ENCODE data around the gene ACD.

ACD gene

DNA sequence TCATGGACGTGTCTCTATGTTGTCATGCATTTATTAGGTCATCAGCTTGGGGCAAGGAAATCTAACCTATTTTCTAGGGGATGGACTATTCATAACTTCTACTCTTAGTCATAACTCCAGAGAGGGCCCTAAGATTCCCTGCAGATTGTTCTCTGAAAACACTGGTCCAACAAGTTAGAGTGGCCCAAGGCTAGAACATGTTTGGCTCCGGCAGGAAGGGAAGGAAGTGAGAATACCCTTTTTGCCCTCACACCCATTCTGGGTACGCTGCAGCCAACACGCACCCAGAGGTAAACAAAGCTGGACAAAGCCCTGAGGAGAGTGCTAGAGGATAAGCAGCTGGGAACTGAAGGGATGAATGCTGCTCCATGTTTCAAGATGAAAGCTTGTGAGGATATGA lies 16.5 kb upstream of the ACD start (continued):
- TF ChIP-seq, protein P1, sequence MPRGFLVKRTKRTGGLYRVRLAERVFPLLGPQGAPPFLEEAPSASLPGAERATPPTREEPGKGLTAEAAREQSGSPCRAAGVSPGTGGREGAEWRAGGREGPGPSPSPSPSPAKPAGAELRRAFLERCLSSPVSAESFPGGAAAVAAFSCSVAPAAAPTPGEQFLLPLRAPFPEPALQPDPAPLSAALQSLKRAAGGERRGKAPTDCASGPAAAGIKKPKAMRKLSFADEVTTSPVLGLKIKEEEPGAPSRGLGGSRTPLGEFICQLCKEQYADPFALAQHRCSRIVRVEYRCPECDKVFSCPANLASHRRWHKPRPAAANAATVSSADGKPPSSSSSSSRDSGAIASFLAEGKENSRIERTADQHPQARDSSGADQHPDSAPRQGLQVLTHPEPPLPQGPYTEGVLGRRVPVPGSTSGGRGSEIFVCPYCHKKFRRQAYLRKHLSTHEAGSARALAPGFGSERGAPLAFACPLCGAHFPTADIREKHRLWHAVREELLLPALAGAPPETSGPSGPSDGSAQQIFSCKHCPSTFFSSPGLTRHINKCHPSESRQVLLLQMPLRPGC (tag by site-specific recombination; IDR thresholded peaks at IDR 0.05), result no peak
- TF ChIP-seq, protein P2, sequence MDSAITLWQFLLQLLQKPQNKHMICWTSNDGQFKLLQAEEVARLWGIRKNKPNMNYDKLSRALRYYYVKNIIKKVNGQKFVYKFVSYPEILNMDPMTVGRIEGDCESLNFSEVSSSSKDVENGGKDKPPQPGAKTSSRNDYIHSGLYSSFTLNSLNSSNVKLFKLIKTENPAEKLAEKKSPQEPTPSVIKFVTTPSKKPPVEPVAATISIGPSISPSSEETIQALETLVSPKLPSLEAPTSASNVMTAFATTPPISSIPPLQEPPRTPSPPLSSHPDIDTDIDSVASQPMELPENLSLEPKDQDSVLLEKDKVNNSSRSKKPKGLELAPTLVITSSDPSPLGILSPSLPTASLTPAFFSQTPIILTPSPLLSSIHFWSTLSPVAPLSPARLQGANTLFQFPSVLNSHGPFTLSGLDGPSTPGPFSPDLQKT (IDR thresholded peaks at IDR 0.05; ENCODE audit: borderline replicate concordance, low read depth, low read length), result no peak
- TF ChIP-seq HOXA7 (CRISPR knock-in tag; IDR thresholded peaks at IDR 0.05; ENCODE audit: borderline replicate concordance), result no peak

- 0 out of 2 replicates have a peak, but pooled peaks cover 3% of the 10 kb centered on the region for H3K4me1 ChIP-seq (ENCODE audit: control insufficient read depth, insufficient read depth, low read length)
- CTCF ChIA-PET, result no interaction called here
- no peak overlapping the region for H3K27ac ChIP-seq (ENCODE audit: extremely low read depth, low read depth, low read length)
- H3K4me3 ChIP-seq (ENCODE audit: low read depth, low read length), result no peak overlapping the region
- no peaks in the 10 kb centered on the region for H3K9me3 ChIP-seq (ENCODE audit: control insufficient read depth, insufficient read depth, low read depth, low read length)
- POLR2A ChIA-PET, result no interaction called here
- TF ChIP-seq ZNF626 (tag by site-specific recombination; IDR thresholded peaks at IDR 0.05) (no peak), ZNF121 (tag by site-specific recombination; IDR thresholded peaks at IDR 0.05) (peak; percentile 90), ZNF658 (tag by site-specific recombination; IDR thresholded peaks at IDR 0.05) (no peak), ZNF521 (tag by site-specific recombination; IDR thresholded peaks at IDR 0.05) (no peak), ZNF302 (tag by site-specific recombination; IDR thresholded peaks at IDR 0.05; ENCODE audit: low read depth) (no peak)
- TF ChIP-seq, protein P3, sequence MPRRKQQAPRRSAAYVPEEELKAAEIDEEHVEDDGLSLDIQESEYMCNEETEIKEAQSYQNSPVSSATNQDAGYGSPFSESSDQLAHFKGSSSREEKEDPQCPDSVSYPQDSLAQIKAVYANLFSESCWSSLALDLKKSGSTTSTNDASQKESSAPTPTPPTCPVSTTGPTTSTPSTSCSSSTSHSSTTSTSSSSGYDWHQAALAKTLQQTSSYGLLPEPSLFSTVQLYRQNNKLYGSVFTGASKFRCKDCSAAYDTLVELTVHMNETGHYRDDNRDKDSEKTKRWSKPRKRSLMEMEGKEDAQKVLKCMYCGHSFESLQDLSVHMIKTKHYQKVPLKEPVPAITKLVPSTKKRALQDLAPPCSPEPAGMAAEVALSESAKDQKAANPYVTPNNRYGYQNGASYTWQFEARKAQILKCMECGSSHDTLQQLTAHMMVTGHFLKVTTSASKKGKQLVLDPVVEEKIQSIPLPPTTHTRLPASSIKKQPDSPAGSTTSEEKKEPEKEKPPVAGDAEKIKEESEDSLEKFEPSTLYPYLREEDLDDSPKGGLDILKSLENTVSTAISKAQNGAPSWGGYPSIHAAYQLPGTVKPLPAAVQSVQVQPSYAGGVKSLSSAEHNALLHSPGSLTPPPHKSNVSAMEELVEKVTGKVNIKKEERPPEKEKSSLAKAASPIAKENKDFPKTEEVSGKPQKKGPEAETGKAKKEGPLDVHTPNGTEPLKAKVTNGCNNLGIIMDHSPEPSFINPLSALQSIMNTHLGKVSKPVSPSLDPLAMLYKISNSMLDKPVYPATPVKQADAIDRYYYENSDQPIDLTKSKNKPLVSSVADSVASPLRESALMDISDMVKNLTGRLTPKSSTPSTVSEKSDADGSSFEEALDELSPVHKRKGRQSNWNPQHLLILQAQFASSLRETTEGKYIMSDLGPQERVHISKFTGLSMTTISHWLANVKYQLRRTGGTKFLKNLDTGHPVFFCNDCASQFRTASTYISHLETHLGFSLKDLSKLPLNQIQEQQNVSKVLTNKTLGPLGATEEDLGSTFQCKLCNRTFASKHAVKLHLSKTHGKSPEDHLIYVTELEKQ (tag by site-specific recombination; IDR thresholded peaks at IDR 0.05; ENCODE audit: borderline replicate concordance), result no peak
- peaks cover 0 to 20% of the 10 kb centered on the region in 2 experiments; a peak in 1 of 3 replicates for H3K36me3 ChIP-seq (ENCODE audit: control insufficient read depth in 2 of 2, insufficient read depth in 1 of 2, low read length in 2 of 2)
These were observed 15.9 kb upstream of the ACD start for GRCh38 chr16:67675999-67676398.

- Histone ChIP-seq H3K4me3 (ENCODE audit: low read depth, low read length) (no peak overlapping the region), H3K36me3 (ENCODE audit: control insufficient read depth in 2 of 2, insufficient read depth in 1 of 2, low read length in 2 of 2) (peaks cover 0 to 20% of the 10 kb centered on the region in 2 experiments; a peak in 1 of 3 replicates), H3K27ac (ENCODE audit: extremely low read depth, low read depth, low read length) (no peak overlapping the region), H3K9me3 (ENCODE audit: control insufficient read depth, insufficient read depth, low read depth, low read length) (no peaks in the 10 kb centered on the region), H3K4me1 (ENCODE audit: control insufficient read depth, insufficient read depth, low read length) (0 out of 2 replicates have a peak, but pooled peaks cover 3% of the 10 kb centered on the region)
- ChIA-PET POLR2A (no interaction called here), CTCF (no interaction called here)
- TF ChIP-seq ZNF48 (tag by site-specific recombination; IDR thresholded peaks at IDR 0.05) (no peak), ZNF837 (tag by site-specific recombination; IDR thresholded peaks at IDR 0.05) (no peak), SCRT1 (tag by site-specific recombination; IDR thresholded peaks at IDR 0.05; ENCODE audit: borderline replicate concordance) (no peak), ZNF302 (tag by site-specific recombination; IDR thresholded peaks at IDR 0.05; ENCODE audit: low read depth) (no peak), ZNF677 (tag by site-specific recombination; IDR thresholded peaks at IDR 0.05) (no peak), ZNF311 (tag by site-specific recombination; IDR thresholded peaks at IDR 0.05; ENCODE audit: borderline replicate concordance) (no peak), ZNF169 (tag by site-specific recombination; IDR thresholded peaks at IDR 0.05) (no peak), GLIS2 (tag by site-specific recombination; IDR thresholded peaks at IDR 0.05) (no peak), KLF1 (tag by site-specific recombination; IDR thresholded peaks at IDR 0.05) (no peak), KLF10 (tag by site-specific recombination; IDR thresholded peaks at IDR 0.05) (no peak), ZNF670 (tag by site-specific recombination; IDR thresholded peaks at IDR 0.05; ENCODE audit: low read depth) (no peak), GLIS1 (tag by site-specific recombination; IDR thresholded peaks at IDR 0.05) (no peak), ZNF341 (tag by site-specific recombination; IDR thresholded peaks at IDR 0.05; ENCODE audit: low read depth) (no peak), ZNF239 (tag by site-specific recombination; IDR thresholded peaks at IDR 0.05) (no peak)
- TF ChIP-seq, protein P4, sequence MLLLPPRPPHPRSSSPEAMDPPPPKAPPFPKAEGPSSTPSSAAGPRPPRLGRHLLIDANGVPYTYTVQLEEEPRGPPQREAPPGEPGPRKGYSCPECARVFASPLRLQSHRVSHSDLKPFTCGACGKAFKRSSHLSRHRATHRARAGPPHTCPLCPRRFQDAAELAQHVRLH (tag by site-specific recombination; IDR thresholded peaks at IDR 0.05), result no peak
- TF ChIP-seq, protein P5, sequence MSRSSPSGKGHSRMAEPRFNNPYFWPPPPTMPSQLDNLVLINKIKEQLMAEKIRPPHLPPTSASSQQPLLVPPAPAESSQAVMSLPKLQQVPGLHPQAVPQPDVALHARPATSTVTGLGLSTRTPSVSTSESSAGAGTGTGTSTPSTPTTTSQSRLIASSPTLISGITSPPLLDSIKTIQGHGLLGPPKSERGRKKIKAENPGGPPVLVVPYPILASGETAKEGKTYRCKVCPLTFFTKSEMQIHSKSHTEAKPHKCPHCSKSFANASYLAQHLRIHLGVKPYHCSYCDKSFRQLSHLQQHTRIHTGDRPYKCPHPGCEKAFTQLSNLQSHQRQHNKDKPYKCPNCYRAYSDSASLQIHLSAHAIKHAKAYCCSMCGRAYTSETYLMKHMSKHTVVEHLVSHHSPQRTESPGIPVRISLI (tag by site-specific recombination; IDR thresholded peaks at IDR 0.05), result no peak
These were observed 15.5 kb upstream of the ACD start for GRCh38 chr16:67675579-67675935.

Measured in HEK293 (cell line).